NK-92 treated with Interleukin-12 subunit alpha and Interleukin-12 subunit beta, amount 100 ng/mL, for 24 hours (cell line): ENCODE data around the gene TBC1D14.
"Not testable (repeated sequence)": the region's sequence is repeated elsewhere in the genome, so short reads cannot be mapped to it uniquely, and the experiment has no call there.

ENCODE experiments used
- DNase-seq: peaks from one replicate; lab custom pipeline; 2025; lab: John Stamatoyannopoulos, UW

The TBC1D14 gene

DNA sequence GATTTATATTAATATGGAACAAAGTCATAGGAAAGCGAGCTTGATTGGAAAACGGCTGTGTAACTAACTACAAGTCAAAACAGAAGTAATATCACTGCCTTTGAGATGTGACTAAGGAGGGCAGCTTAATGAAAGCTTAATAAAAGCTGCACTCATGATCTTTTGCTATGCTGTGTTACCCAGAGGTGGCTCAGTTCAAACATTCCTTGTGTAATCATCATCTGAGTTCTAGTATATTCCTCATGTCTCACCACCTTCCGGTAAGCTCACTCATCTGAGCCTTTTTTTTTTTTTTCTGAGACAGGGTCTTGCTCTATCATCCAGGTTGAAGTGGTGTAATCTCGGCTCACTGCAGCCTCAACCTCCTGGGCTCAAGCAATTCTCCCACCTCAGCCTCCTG lies 153.2 kb downstream of the TBC1D14 start:
- DNase-seq: no peak

DNA sequence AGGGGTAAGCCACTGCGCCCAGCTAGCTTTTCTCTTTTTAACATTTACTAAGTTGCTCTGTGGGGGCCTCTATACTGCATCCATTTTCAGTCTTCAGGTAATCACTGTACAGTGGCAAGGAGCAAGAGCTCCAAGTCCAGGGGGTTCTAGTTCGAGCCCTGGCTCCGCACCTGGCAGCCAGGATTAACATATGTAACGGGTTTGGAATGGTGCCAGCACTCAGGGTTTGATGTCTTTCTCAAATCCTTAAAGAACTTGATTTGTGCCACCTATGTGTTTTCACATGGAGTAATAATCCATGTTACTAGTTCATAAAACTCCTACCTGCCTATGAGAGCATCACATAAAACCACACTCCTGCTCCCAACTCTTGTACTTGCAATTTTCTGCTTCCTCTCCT lies 153.7 kb downstream of the TBC1D14 start:
- no peak for DNase-seq

DNA sequence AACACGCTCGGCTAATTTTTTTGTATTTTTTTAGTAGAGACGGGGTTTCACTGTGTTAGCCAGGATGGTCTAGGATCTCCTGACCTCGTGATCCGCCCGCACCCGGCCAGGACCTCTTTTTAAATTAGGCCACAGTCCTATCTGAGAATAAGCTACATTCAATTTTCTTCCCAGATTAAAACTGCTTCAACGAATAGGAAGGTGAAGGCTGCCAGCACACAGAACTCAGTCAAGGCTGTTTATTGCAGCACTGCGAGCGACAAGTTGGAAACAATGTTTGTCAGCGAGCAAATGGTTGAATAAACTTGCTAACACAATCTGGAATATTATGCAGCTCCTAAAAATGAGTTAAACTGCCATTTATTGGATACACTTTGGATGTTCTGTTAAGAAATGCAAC lies 156.4 kb downstream of the TBC1D14 start:
- DNase-seq: no peak

DNA sequence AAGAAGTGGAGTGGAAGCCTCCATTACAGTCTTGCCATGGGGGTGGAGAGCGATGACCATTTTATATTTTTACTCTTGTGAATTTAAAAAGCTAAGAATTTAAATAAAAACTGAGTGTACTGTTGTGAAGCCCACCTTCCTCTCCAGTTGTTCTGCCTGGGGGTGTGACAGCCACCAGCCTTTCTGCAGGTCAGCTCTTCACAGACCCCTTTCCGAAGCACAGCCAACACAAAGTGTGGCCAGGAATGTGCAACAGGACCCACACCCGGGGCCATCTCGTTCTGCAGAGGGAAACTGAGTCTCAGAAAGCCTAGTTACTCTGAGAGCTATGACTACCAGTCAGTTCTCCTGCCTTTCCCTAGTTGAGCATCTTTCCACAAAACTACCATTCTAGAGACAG lies 156.9 kb downstream of the TBC1D14 start:
- DNase-seq: no peak

DNA sequence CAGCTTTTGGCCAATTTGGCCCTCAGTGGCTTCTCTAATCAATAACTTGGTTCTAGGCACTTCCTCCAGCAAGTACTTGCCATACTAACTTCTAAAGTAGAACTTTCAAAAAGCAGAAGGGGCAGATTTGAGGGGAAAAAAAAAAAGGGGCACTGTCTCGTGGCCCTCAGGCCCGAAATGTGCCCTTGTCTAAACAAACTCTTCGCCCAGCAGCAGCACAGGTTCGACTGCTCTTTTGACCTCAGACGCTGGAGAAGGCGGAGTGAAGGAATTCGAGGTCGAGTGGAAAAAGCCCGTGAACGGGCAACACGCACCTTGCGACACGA lies 157.5 kb downstream of the TBC1D14 start:
- DNase-seq: no peak

DNA sequence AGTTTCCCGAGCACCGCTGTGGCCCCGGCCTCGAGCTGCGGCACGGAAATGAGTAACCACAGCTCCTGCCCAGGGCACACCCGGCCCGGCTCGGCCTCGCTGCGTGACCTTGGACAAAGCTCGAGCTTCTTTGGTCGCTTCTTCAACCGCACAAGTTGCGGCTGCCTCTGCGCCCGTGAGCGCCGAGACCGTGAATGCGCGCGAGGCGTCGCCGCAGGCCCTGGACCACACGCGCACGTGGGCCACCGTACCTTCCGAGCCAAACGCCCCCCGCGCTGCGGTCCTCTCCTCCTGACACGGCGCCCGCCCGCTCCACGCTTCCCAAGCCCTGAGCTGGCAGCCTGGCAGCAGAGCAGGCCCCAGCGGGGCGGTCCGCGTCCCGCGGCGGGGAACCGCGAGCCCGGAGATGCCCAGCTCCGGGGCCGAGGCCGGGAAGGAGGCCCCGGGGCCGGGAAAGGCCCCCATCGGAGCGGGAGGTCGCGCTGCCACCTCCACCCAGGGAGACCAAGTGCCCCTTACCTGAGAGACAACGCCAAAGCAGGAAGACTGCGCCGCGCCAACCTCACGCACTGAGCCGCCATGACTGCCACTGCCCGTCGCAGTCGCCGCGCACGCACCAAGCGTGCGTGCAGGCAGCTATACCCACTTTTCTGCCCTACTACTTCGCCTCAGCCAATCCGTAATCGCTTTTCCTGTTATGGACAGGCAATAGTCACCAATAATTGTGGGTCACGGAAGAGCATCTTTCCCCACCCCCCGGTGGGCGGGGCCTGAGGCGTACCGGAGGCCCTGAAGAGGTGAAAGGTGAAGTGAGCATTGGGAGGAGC lies 158.0 kb downstream of the TBC1D14 start, which contains the start of gene GRPEL1:
TSS of gene GRPEL1 (minus strand) at position 613 of the 827 bp plus-strand sequence. CDS start at position 581, 32 bp downstream.
- peak; percentile 98 for DNase-seq

DNA sequence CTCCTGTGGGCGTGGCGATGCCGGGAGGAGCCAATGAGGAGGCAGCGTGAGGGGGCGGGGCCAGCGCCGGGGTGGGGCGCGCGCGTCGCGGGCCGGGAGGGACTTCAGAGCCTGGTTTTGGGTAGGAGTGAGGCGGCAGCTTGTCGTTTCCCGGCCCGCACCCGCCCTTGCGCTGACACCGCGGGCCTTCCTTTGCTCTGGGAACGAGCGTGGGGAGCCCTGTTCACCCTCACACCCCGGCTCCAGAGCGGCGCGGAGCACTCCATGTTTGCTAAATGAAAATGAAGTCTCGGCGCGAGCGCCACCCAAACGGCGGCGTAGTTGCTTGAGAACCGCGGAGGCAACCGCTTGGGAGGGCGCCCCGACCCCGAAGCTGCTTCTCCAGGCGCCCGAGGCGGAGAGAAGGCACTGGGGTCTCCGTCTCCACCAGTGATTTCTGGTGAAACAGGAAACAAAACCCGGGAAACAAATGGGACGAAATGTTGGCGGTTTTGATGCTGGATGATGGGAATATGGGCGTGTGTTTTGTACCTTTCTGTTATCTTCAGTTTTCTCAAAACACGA lies 158.7 kb downstream of the TBC1D14 start:
- no peak for DNase-seq

DNA sequence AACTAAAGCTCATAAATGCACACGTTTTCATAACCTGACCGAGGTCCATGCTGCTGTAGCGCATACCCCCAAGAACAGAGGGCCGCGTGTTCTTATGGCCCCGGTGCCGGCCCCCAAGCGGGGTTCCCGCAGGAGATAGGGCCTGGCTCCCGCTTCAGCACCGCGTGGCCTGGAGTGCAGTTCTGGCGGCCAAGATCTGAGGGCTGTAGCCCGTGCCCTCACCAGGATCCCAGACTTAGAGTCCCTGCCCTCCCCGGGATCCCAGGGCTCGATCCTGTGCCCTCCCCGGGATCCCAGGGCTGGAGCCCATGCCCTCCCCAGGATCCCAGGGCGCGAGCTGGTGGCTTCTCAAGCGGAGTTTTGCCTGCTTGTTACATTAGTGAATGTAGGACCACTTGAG lies 159.3 kb downstream of the TBC1D14 start:
- DNase-seq: no peak

DNA sequence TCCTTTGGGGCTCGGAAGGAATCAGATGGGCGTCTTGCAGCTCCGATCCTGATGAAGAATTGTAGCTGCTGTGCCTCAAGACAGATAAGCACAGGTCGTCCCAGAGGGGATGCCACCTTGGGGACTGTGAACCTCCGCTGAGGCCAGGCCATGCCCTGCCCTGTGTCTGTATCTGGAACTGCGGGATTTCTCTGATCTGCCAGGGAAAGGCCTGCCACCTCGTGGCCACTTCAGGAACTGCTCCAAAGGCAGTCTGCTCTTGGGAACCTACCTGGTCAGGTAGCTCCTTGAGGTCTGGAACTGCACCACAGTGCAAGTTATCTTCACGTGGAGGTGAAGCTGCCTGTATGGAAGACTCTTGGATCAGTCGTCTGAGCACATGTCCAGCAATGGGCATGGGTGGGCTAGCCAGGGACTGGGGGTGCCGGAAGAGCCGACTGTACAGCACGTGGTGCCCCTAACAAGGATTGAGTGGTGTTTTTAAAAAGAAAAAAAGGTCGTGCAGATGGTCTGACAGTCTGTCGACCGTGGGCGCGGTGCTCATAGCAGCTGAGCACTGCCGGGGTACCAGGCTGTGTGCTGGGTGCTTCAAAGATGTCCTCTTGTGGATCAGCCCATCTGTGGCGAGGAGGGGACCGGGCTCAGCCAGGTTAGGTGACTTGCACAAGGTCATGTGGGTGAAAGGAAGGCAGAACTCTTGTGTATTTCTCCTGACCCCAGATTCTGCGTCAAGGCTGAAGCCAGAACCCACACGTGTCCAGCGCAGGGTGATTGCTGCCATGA lies 161.3 kb downstream of the TBC1D14 start:
- DNase-seq: peak; percentile 64

DNA sequence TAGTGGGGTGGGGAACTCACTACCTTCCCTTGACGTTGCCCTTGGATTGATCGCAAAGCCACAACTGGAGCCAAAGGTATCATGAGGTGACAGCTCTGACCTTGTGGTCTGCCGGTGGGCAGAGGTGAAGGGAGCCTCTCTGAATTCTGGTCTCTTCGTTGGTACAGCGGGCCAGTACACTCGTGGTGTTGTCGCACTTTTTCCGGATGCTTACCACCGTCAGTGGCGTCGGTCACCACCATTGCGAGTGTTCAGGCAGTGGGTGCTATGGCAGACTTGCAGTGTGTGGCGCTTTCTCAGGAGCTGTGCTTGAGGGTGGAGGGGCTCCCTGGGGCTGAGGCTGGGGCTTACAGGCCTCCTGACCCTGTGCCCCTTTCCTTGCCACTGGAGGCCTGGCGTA lies 163.4 kb downstream of the TBC1D14 start:
- DNase-seq: no peak

DNA sequence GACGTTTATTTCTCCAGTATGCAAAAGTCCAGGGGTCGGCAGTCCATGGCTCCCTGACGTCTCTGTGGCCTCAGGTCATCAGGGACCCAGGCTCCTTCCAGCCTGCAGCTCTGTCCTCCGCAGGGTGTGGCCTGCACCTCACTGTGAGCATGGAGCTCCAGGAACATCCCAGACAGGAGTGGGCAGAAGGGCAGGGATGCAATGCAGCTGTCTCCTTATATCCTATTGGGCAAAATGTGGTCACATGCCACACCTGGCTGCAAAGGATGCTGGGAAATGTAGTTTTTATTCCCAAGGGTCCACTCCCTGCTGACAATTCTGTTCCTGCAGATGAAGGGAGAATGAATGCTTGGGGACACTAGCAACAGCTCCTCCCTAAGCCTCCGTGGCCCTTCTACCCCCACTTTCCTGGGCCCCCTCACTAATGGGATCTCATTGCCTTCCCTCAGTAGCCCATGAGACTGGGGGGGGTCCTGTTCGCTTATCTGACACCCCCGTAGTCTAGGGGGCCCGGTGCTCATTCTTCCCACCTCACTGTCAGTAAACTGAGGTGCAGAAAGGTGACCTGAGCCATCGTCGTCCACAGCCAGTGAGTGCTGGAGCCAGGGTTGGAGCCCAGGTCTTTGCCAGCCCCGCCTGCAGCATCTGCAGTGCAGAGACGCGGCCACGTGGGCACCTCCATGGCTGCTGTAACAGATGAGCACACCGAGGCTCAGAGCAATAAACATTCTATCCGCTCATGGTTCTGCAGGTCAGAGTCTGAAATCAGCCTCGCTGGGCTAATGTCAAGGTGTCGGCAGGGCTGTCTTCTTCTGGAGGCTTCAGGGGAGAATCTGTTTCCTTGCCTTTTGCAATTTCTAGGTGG lies 164.1 kb downstream of the TBC1D14 start:
- DNase-seq: no peak

DNA sequence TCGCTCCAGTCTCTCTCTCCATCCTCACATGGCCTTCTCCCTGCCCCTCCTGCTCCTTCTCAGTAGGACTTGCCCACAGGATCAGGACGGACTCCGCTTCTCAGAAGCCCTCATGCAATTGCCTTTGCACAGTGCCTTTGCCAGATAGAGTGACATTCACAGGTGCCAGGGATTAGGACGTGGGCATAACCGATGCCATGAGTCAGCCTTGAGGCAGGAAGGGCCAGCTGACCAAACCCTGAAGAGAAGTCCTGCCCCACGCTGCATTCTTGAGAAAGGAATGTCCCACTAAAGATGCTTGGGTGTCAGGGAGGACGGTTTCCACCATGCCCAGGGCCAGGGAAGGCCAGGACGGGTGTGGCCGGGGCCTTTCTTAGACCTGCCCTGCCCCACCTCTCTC lies 164.8 kb downstream of the TBC1D14 start:
- no peak for DNase-seq

DNA sequence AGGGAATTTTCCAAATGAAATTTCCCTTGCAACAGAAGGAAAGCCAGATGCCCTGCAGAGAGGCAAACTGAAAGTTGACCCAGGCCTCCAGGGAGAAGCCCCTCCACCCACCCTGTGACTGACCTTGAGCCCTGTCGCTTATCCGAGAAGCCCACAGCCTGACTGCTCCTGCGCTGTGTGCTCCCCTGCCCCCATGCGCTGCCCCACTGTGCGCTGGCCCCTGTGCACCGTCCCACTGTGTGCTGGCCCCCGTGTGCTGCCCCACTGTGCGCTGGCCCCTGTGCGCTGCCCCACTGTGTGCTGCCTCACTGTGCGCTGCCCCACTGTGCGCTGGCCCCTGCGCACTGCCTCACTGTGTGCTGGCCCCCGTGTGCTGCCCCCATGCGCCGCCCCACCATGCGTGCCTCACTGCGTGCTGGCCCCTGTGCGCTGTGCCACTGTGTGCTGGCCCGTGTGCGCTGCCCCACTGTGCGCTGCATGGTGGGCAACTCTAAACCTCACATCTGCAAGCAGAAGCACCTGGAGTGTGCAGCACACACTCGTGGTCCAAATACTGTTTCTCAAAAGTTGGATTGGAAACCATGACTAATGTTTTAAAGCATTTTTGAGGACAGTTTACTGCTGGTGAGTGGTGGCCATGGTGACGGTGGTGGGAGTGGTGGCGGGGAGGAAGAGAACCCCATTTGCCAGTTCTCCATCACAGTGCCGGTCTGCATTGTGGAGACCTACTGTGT lies 166.5 kb downstream of the TBC1D14 start:
- no peak for DNase-seq

DNA sequence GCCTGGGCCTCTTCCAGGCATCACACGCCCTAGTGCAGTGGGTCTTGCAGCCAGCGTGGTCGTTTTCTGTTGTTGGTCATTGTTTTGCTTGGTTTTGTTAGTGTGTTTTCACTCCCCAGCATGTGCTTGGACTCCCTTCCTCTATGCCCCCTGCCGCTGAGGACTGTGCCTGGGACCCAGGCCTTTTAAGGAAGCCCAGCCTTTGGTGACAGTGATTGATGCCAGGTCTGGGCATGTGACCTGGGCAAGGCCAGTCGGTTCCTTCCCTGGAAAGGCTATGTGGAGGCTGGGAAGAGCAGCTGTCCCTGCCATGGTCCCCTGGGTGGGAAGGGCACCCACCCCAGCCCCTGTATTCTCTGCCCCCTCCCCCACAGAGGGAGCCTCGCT lies 167.1 kb downstream of the TBC1D14 start:
- DNase-seq: no peak

DNA sequence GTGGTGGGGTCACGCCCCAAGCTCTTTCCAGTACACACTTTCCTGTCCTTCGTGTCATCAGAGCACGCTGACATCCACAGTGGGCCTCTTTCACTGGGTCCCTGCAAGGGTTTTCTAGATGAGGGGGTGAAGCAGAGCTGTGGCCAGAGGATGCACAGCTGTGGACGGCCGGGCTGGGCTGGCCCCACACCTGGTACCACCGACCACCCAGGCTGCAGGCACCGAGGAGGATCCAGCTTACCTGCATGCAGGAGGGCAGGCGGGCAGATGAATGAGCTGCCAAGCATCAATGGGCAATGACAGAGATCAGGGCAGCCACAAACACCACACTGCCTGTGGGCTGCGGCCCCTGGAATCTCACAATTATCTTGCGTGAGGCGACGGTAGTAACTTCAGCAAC lies 167.7 kb downstream of the TBC1D14 start:
- DNase-seq: no peak

DNA sequence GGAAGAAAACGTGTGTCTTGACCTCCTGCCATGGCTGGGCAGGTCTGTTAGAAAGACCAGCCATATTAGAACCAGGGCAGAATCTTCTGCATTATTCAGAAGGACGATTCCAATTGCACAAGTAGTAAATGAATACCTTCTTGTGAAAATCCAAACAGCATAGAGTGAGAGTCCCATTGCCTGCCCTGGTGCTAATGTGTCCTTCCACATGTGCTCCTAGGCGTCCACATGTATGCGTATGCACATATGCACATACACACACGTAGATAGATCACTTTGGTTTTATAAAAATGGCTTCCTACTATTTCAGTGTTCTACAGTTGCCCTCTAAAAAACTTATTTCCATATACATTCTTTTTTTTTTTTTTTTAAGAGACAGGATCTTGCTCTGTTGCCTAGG lies 168.4 kb downstream of the TBC1D14 start:
- DNase-seq: no peak

DNA sequence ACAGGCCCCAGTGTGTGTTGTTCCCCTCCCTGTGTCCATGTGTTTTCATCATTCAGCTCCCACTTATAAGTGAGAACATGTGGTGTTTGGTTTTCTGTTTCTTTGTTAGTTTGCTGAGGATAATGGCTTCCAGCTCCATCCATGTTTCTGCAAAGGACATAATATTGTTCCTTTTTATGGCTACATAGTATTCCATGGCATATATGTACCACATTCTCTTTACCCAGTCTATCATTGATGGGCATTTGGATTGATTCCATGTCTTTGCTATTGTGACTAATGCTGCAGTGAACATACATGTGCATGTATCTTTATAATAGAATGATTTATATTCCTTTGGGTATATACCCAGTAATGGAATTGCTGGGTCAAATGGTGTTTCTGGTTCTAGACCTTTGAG lies 169.9 kb downstream of the TBC1D14 start:
- not testable (repeated sequence) for DNase-seq

DNA sequence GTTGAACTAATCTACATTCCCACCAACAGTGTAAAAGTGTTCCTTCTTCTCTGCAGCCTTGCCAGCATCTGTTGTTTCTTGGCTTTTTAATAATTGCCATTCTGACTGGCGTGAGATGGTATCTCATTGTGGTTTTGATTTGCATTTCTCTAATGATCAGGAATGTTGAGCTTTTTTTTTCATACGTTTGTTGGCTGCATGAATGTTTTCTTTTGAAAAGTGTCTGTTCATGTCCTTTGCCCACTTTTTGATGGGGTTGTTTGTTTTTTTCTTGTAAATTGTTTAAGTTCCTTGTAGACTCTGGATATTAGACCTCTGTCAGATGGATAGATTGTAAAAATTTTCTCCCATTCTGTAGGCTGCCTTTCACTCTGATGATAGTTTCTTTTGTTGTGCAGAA lies 170.3 kb downstream of the TBC1D14 start:
- DNase-seq: not testable (repeated sequence)
